Right ventricle myocardium inferior (tissue), 1 donor: Measurements from ENCODE around the gene SYPL2. TPM values are rescaled to one million over a fixed set of nuclear protein-coding genes. Genes with fewer than 3 reads are reported as not detected.
"Not testable (repeated sequence)": the region's sequence is repeated elsewhere in the genome, so short reads cannot be mapped to it uniquely, and the experiment has no call there.

Experiments
- ATAC-seq: fragments of 200-7000 bp; cut with Tn5 transposase; one replicate; pipeline ENCODE4 v1.9.1; 2020; ENCODE audit warnings: mild to moderate bottlenecking, moderate library complexity
- DNase-seq: peaks from one replicate; pipeline ENCODE4 v3.0.0; 2021; ENCODE audit errors: missing footprints
- intact Hi-C: fragments of 100-400 bp; cut with DNase I; formaldehyde crosslinking; loops from one replicate; pipeline ENCODE4 v1.11.0; 2022
- long read RNA-seq: library from polyadenylated mRNA; unstranded; transcript quantifications from one replicate; pipeline ENCODE4 v2.0.0, GENCODE V29; 2021
- total RNA-seq: library from RNA; stranded (reverse); fragmentation: NEBNext Ultra II Directional; extraction: Animal tissue kit (Norgen Biotek cat#: 25700); gene quantifications from one replicate; pipeline ENCODE4 v1.2.1, GENCODE V29; 2021
- donor health status: DM: no; HTN: yes; CAD: no; lungs with severe emphysema.

The SYPL2 gene
- total RNA-seq = 33.0 TPM
- long read RNA-seq, transcript SYPL2-201 (6 exons, 3,624 nt) = major isoform, 8 of 16 reads
- long read RNA-seq, partial matches to known transcripts = 6 of 16 reads
- long read RNA-seq, other reads (novel, unspliced or antisense) = 2 of 16 reads

DNA sequence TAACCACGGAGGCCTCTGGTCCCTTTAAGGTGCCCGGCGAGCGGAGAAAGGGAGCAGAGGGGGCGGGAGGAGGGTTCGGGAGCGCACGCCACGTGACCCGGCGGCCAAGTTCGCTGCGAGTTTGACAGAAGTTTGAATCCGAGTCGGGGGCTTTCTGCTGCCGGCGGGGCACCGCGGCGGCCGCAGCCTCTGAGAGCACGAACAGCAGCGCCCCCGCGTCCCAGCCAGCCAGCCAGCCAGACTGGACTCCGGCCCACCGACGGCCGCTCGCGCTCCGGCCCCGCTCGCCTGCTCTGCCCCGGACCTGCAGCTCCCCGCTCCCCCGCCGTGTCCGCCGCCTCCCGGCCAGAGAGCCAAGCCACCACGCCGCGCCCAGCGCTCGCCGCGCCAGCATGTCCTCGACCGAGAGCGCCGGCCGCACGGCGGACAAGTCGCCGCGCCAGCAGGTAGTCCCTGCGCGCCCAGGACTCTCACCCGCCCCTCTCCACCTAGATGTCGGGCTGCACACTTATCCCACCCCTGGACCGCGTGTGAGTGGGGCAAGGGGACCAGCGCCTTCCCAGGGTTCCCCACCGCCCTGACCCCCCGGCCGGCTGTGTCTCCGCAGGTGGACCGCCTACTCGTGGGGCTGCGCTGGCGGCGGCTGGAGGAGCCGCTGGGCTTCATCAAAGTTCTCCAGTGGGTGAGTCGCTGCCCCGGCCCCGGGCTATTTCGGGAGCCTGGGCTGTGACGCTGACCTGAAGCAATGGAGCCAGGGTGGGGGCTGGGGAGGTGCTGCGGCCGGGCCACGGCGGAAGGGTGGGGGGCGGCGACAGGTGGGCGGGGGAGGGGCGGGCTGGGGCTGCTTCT, at the start of gene SYPL2:
SYPL2 (plus strand) TSS at position 95 of the 849 bp plus-strand sequence; CDS start at position 393, 298 bp downstream.
- DNase-seq = peak; percentile 79
- intact Hi-C loops = loop anchor here (1.0 kb wide), 1 partner anchor 40 kb away; the partner anchor contains the start of gene PSMA5
- ATAC-seq = peak; percentile 88

DNA sequence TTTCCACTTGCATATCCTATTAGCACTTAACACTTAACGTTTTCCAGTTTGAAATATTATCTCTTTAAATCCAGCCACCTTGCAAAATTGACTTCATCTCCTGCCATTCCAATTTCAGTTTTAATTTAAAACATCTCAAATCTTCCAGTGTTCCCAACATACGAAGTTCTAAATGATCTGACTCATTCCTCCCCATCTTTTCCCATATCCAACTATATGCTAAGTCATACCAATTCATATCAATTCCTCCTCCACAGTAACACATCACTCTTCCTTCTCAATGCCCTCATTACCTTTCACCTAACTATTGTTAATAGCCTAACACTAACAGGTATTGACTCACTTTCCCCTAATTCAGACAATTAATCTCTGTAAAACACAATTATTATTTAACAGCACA, 42.8 kb upstream of the SYPL2 start:
- ATAC-seq = no peak
- intact Hi-C loops = no loop called here
- DNase-seq = no peak

GRCh38 chr1:109425391-109426280, 40.7 kb upstream of the SYPL2 start:
- ATAC-seq (peak; percentile 17), DNase-seq (no peak)
- intact Hi-C loops = loop anchor here (1.0 to 5.0 kb wide), 3 partner anchors 41 to 107 kb away; partner anchors contain the start of genes ATXN7L2 and SYPL2

- ATAC-seq (peak; percentile 100), DNase-seq (peak; percentile 97)
- intact Hi-C loops = loop anchor here (1.0 to 5.0 kb wide), 3 partner anchors 40 to 106 kb away; partner anchors contain the start of genes ATXN7L2 and SYPL2
These were observed 39.8 kb upstream of the SYPL2 start, which contains the start of gene PSMA5 for GRCh38 chr1:109426281-109427170. TSS of gene PSMA5 (minus strand) at chr1:109426448. CDS start at chr1:109426330, 118 bp downstream.

- intact Hi-C loops = loop anchor here (5.0 kb wide), 2 partner anchors 55 to 105 kb away; partner anchors contain the start of gene ATXN7L2
- DNase-seq (no peak), ATAC-seq (no peak)
These were observed 39.2 kb upstream of the SYPL2 start for GRCh38 chr1:109427171-109427467.

DNA sequence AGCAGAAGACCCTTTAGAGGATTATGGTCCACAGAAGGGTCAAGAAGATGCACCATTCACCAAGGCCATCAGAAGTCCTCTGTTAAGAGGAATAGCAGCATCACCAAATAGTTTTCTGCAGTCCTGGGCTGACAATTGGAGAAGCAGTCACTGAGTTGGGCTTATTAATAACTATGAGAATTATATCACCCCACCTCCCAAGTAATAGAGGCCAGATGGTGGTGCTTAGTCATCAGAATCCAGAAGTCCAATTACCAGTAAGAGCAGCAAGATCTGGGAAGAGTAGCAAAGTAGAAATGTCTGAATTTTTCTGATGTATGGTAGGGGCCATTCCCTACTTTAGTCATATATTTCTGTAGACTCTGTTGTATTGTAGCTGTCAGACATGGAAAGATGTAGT, 34.0 kb upstream of the SYPL2 start:
- DNase-seq (no peak), ATAC-seq (no peak)
- intact Hi-C loops = no loop called here

DNA sequence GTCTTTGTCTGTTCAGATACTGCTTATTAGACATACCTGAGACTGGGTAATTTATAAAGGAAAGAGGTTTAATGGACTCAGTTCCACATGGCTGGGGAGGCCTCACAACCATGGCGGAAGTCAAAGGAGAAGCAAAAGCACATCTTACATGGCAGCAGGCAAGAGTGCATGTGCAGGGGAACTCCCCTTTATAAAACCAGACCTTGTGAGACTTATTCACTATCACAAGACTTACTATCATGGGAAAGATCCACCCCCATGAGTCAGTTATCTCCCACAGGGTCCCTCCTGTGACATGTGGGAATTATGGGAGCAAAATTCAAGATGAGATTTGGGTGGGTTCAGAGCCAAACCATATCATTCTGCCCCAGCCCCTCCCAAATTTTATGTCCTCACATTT, 33.0 kb upstream of the SYPL2 start:
- DNase-seq (no peak), ATAC-seq (no peak)
- intact Hi-C loops = no loop called here

- no peak for ATAC-seq
- intact Hi-C loops = no loop called here
- DNase-seq = no peak
These were observed 31.9 kb upstream of the SYPL2 start for GRCh38 chr1:109434484-109434883.

GRCh38 chr1:109438798-109439297, 27.5 kb upstream of the SYPL2 start:
- DNase-seq (no peak), ATAC-seq (no peak)
- intact Hi-C loops = no loop called here

GRCh38 chr1:109441069-109441468, 25.3 kb upstream of the SYPL2 start:
- DNase-seq (no peak), ATAC-seq (no peak)
- intact Hi-C loops = no loop called here

GRCh38 chr1:109443476-109443875, 22.9 kb upstream of the SYPL2 start:
- ATAC-seq (no peak), DNase-seq (no peak)
- intact Hi-C loops = no loop called here

- no peak for ATAC-seq
- no peak for DNase-seq
- intact Hi-C loops = no loop called here
These were observed 22.0 kb upstream of the SYPL2 start for GRCh38 chr1:109444346-109444745.

GRCh38 chr1:109445949-109446695, 20.2 kb upstream of the SYPL2 start:
- DNase-seq, ATAC-seq, intact Hi-C loops: not testable (repeated sequence)

DNA sequence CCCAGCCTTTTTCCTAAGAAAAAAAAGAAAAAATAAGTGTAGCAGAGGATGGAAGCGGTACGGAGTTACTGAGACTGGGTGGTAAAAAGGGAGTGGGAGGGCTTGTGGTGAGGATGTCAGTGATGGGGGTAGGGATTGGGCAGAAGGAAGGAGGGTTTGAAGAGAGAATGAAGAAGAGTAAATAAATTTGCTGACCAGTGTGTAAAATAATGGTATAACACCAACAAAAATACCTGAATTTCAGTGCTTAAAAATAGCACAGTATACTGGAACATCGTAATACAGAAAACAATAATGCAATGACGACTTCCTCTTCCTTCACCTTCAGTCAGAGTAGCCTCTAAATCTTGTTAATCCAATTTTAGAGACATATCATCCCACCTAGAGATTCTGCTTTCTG, 18.8 kb upstream of the SYPL2 start:
- intact Hi-C loops = no loop called here
- ATAC-seq (no peak), DNase-seq (no peak)

- DNase-seq (no peak), ATAC-seq (no peak)
- intact Hi-C loops = no loop called here
These were observed 11.7 kb upstream of the SYPL2 start for GRCh38 chr1:109454497-109455133.

GRCh38 chr1:109457819-109458218, 8.5 kb upstream of the SYPL2 start:
- no peak for ATAC-seq
- DNase-seq = no peak
- intact Hi-C loops = no loop called here

DNA sequence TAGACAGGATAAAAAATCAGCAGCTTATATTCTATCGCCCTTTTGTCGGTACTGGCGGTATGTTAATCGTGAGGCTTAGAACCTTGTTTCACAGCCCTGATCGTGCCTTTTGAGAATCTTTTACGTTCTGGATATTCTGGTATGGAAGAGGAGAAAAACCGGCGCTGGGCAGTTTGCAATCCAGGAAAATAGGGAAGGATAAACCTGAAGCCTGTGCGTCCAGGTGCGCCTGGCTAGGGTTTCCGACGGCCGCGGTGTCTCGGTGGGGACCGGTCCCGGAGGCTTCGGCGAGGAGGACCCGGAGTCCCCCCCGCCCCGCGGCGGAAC, 258 bp upstream of the SYPL2 start:
- intact Hi-C loops = loop anchor here (1.0 kb wide), 1 partner anchor 40 kb away; the partner anchor contains the start of gene PSMA5
- ATAC-seq = no peak
- no peak for DNase-seq
